Stomach smooth muscle (tissue), 2 donors: ENCODE results near the gene RNU1-3.
A peak's percentile ranks its signal among the peaks of the same experiment; 100 is the strongest.
"Not testable (repeated sequence)": the region's sequence is repeated elsewhere in the genome, so short reads cannot be mapped to it uniquely, and the experiment has no call there.

Experiments
- H3K27ac ChIP-seq: one replicate; pipeline ENCODE4 v1.7.0; 2013; ENCODE audit warnings: mild to moderate bottlenecking, low read length, inconsistent platforms
- H3K27me3 ChIP-seq, 2 donors: one replicate each; pipeline ENCODE4 v1.7.0; 2013; ENCODE audit warnings: low read length in 2 of 2; ENCODE audit not compliant: insufficient read depth in 2 of 2, control insufficient read depth in 1 of 2
- H3K36me3 ChIP-seq, 2 donors: one replicate each; pipeline ENCODE4 v1.7.0; 2013; ENCODE audit warnings: low read length in 2 of 2; ENCODE audit not compliant: control insufficient read depth in 2 of 2, insufficient read depth in 2 of 2
- H3K4me1 ChIP-seq: one replicate; pipeline ENCODE4 v1.7.0; 2013; ENCODE audit warnings: low read length; ENCODE audit not compliant: control insufficient read depth, insufficient read depth
- H3K4me3 ChIP-seq, 2 donors: one replicate each; pipeline ENCODE4 v1.7.0; 2013; ENCODE audit warnings: low read length in 2 of 2
- H3K9ac ChIP-seq, 2 donors: one replicate each; pipeline ENCODE4 v1.7.0; 2013; ENCODE audit warnings: low read length in 2 of 2, mild to moderate bottlenecking in 1 of 2
- H3K9me3 ChIP-seq, 2 donors: one replicate each; pipeline ENCODE4 v1.7.0; 2013; ENCODE audit warnings: low read length in 2 of 2; ENCODE audit not compliant: control insufficient read depth in 2 of 2
- donor health status: healthy.
- donor health status: Pancreatic carcinoma.

RNU1-3 gene

GRCh38 chr1:16643001-16643411 lies 23.7 kb downstream of the RNU1-3 start:
- H3K27me3 ChIP-seq, H3K36me3 ChIP-seq, H3K9me3 ChIP-seq: not testable (repeated sequence)
- Histone ChIP-seq H3K4me3 (peak overlapping the region; percentile 94 to 100), H3K4me1 (peaks cover 36% of the 10 kb centered on the region), H3K27ac (peak overlapping the region; percentile 24), H3K9ac (peak overlapping the region; percentile 95 to 100)

GRCh38 chr1:16642025-16642966 lies 24.5 kb downstream of the RNU1-3 start:
- not testable (repeated sequence) for H3K27ac ChIP-seq, H3K27me3 ChIP-seq, H3K36me3 ChIP-seq, H3K9me3 ChIP-seq
- peak overlapping the region in 1 of 2 donors; percentile 100 for H3K4me3 ChIP-seq
- H3K4me1 ChIP-seq = peaks cover 36% of the 10 kb centered on the region
- peak overlapping the region in 1 of 2 donors; percentile 100 for H3K9ac ChIP-seq

- not testable (repeated sequence) for H3K36me3 ChIP-seq, H3K9me3 ChIP-seq, H3K9ac ChIP-seq, H3K27me3 ChIP-seq, H3K27ac ChIP-seq, H3K4me3 ChIP-seq
- peaks cover 36% of the 10 kb centered on the region for H3K4me1 ChIP-seq
These were observed 25.4 kb downstream of the RNU1-3 start for GRCh38 chr1:16641159-16641975.

- H3K27ac ChIP-seq, H3K27me3 ChIP-seq, H3K36me3 ChIP-seq, H3K9me3 ChIP-seq, H3K9ac ChIP-seq, H3K4me3 ChIP-seq: not testable (repeated sequence)
- peaks cover 26% of the 10 kb centered on the region for H3K4me1 ChIP-seq
These were observed 27.4 kb downstream of the RNU1-3 start for GRCh38 chr1:16639091-16640031.

- Histone ChIP-seq H3K36me3 (peaks cover 10 to 13% of the 10 kb centered on the region in 2 donors), H3K4me1 (peaks cover 14% of the 10 kb centered on the region), H3K9ac (peak overlapping the region in 1 of 2 donors; percentile 21)
- H3K27ac ChIP-seq, H3K9me3 ChIP-seq, H3K27me3 ChIP-seq, H3K4me3 ChIP-seq: not testable (repeated sequence)
These were observed 28.6 kb downstream of the RNU1-3 start for GRCh38 chr1:16637941-16638778.

- H3K9ac ChIP-seq = peak overlapping the region in 1 of 2 donors; percentile 36
- not testable (repeated sequence) for H3K27ac ChIP-seq, H3K27me3 ChIP-seq, H3K9me3 ChIP-seq, H3K4me3 ChIP-seq, H3K4me1 ChIP-seq
- H3K36me3 ChIP-seq = peaks cover 23 to 25% of the 10 kb centered on the region in 2 donors
These were observed 30.1 kb downstream of the RNU1-3 start for GRCh38 chr1:16636551-16637195.

GRCh38 chr1:16635959-16636358 lies 30.8 kb downstream of the RNU1-3 start:
- H3K9me3 ChIP-seq, H3K27ac ChIP-seq, H3K9ac ChIP-seq, H3K4me1 ChIP-seq, H3K4me3 ChIP-seq, H3K27me3 ChIP-seq: not testable (repeated sequence)
- peaks cover 30 to 32% of the 10 kb centered on the region in 2 donors for H3K36me3 ChIP-seq

- not testable (repeated sequence) for H3K4me1 ChIP-seq, H3K27me3 ChIP-seq, H3K4me3 ChIP-seq, H3K27ac ChIP-seq, H3K9me3 ChIP-seq, H3K9ac ChIP-seq
- H3K36me3 ChIP-seq = peaks cover 47% of the 10 kb centered on the region in 2 donors
These were observed 33.0 kb downstream of the RNU1-3 start for GRCh38 chr1:16633540-16634282.
